ENCODE data around the gene FAM131C. TPM values are rescaled to one million over a fixed set of nuclear protein-coding genes. Genes with fewer than 3 reads are reported as not detected.
A peak's percentile ranks its signal among the peaks of the same experiment; 100 is the strongest.

The FAM131C gene
- total and polyA plus RNA-seq, 5 donors from 2014 or later: 0.26 TPM; not detected in 4

- no peak overlapping the region for H3K4me3 Mint-ChIP-seq
- no peaks in the 10 kb centered on the region for H3K9me3 Mint-ChIP-seq
- Histone ChIP-seq H3K4me3 (ENCODE audit: low read depth, low read length) (no peak overlapping the region), H3K36me3 (ENCODE audit: control insufficient read depth, insufficient read depth, low read length) (no peaks in the 10 kb centered on the region), H3K4me1 (ENCODE audit: control insufficient read depth, insufficient read depth, low read length, poor library complexity, severe bottlenecking) (no peaks in the 10 kb centered on the region), H3K27ac (ENCODE audit: insufficient read depth, low read length, poor library complexity, severe bottlenecking) (no peak overlapping the region), H3K9me3 (ENCODE audit: control insufficient read depth in 2 of 2, low read length in 2 of 2) (no peaks in the 10 kb centered on the region), H3K27me3 (ENCODE audit: control insufficient read depth, insufficient read depth, low read length) (no peaks in the 10 kb centered on the region)
- H3K4me1 Mint-ChIP-seq: no peaks in the 10 kb centered on the region
- ATAC-seq (ENCODE audit: low read depth in 2 of 2) (no peak), DNase-seq (no peak)
- no peak overlapping the region for H3K27ac Mint-ChIP-seq
- peaks cover 4% of the 10 kb centered on the region for H3K27me3 Mint-ChIP-seq
- H3K36me3 Mint-ChIP-seq: no peaks in the 10 kb centered on the region
These were observed 15.0 kb upstream of the FAM131C start for GRCh38 chr1:16088351-16088911.

GRCh38 chr1:16087733-16088132 is 14.3 kb upstream of the FAM131C start:
- H3K4me3 Mint-ChIP-seq: no peak overlapping the region
- Histone ChIP-seq H3K4me3 (ENCODE audit: low read depth, low read length) (no peak overlapping the region), H3K36me3 (ENCODE audit: control insufficient read depth, insufficient read depth, low read length) (no peaks in the 10 kb centered on the region), H3K4me1 (ENCODE audit: control insufficient read depth, insufficient read depth, low read length, poor library complexity, severe bottlenecking) (no peaks in the 10 kb centered on the region), H3K9me3 (ENCODE audit: control insufficient read depth in 2 of 2, low read length in 2 of 2) (no peaks in the 10 kb centered on the region), H3K27me3 (ENCODE audit: control insufficient read depth, insufficient read depth, low read length) (no peaks in the 10 kb centered on the region), H3K27ac (ENCODE audit: insufficient read depth, low read length, poor library complexity, severe bottlenecking) (no peak overlapping the region)
- DNase-seq (no peak), ATAC-seq (ENCODE audit: low read depth in 2 of 2) (no peak)
- no peak overlapping the region for H3K27ac Mint-ChIP-seq
- H3K36me3 Mint-ChIP-seq: no peaks in the 10 kb centered on the region
- H3K27me3 Mint-ChIP-seq: peaks cover 4% of the 10 kb centered on the region
- peaks cover 0 to 3% (median 0%) of the 10 kb centered on the region in 4 donors for H3K4me1 Mint-ChIP-seq
- H3K9me3 Mint-ChIP-seq: peaks cover 0 to 2% (median 0%) of the 10 kb centered on the region in 7 donors

GRCh38 chr1:16085522-16085921 is 12.1 kb upstream of the FAM131C start:
- H3K27me3 Mint-ChIP-seq: peaks cover 4% of the 10 kb centered on the region
- no peak overlapping the region for H3K27ac ChIP-seq (ENCODE audit: insufficient read depth, low read length, poor library complexity, severe bottlenecking)
- no peaks in the 10 kb centered on the region for H3K27me3 ChIP-seq (ENCODE audit: control insufficient read depth, insufficient read depth, low read length)
- DNase-seq (no peak), ATAC-seq (ENCODE audit: low read depth in 2 of 2) (no peak)
- no peak overlapping the region for H3K27ac Mint-ChIP-seq
- H3K4me1 ChIP-seq (ENCODE audit: control insufficient read depth, insufficient read depth, low read length, poor library complexity, severe bottlenecking): no peaks in the 10 kb centered on the region
- H3K4me1 Mint-ChIP-seq: peaks cover 0 to 4% (median 0%) of the 10 kb centered on the region in 4 donors
- no peaks in the 10 kb centered on the region for H3K36me3 Mint-ChIP-seq
- H3K36me3 ChIP-seq (ENCODE audit: control insufficient read depth, insufficient read depth, low read length): no peaks in the 10 kb centered on the region
- no peaks in the 10 kb centered on the region for H3K9me3 ChIP-seq (ENCODE audit: control insufficient read depth in 2 of 2, low read length in 2 of 2)
- no peak overlapping the region for H3K4me3 ChIP-seq (ENCODE audit: low read depth, low read length)
- no peak overlapping the region for H3K4me3 Mint-ChIP-seq
- H3K9me3 Mint-ChIP-seq: peaks cover 0 to 2% (median 0%) of the 10 kb centered on the region in 7 donors

GRCh38 chr1:16083486-16083885 is 10.0 kb upstream of the FAM131C start:
- Mint-ChIP-seq H3K9me3 (peaks cover 0 to 2% (median 0%) of the 10 kb centered on the region in 7 donors), H3K4me1 (peaks cover 0 to 12% (median 3%) of the 10 kb centered on the region in 4 donors), H3K36me3 (no peaks in the 10 kb centered on the region), H3K4me3 (no peak overlapping the region), H3K27ac (no peak overlapping the region), H3K27me3 (peaks cover 4% of the 10 kb centered on the region)
- no peaks in the 10 kb centered on the region for H3K36me3 ChIP-seq (ENCODE audit: control insufficient read depth, insufficient read depth, low read length)
- H3K9me3 ChIP-seq (ENCODE audit: control insufficient read depth in 2 of 2, low read length in 2 of 2): no peaks in the 10 kb centered on the region
- ATAC-seq (ENCODE audit: low read depth in 2 of 2): no peak
- no peak overlapping the region for H3K4me3 ChIP-seq (ENCODE audit: low read depth, low read length)
- no peak for DNase-seq
- H3K4me1 ChIP-seq (ENCODE audit: control insufficient read depth, insufficient read depth, low read length, poor library complexity, severe bottlenecking): no peaks in the 10 kb centered on the region
- H3K27me3 ChIP-seq (ENCODE audit: control insufficient read depth, insufficient read depth, low read length): no peaks in the 10 kb centered on the region
- H3K27ac ChIP-seq (ENCODE audit: insufficient read depth, low read length, poor library complexity, severe bottlenecking): no peak overlapping the region

- Histone ChIP-seq H3K4me1 (ENCODE audit: control insufficient read depth, insufficient read depth, low read length, poor library complexity, severe bottlenecking) (no peaks in the 10 kb centered on the region), H3K9me3 (ENCODE audit: control insufficient read depth in 2 of 2, low read length in 2 of 2) (no peaks in the 10 kb centered on the region), H3K27me3 (ENCODE audit: control insufficient read depth, insufficient read depth, low read length) (no peaks in the 10 kb centered on the region), H3K4me3 (ENCODE audit: low read depth, low read length) (no peak overlapping the region), H3K36me3 (ENCODE audit: control insufficient read depth, insufficient read depth, low read length) (no peaks in the 10 kb centered on the region), H3K27ac (ENCODE audit: insufficient read depth, low read length, poor library complexity, severe bottlenecking) (no peak overlapping the region)
- H3K27ac Mint-ChIP-seq: peak overlapping the region in 1 of 3 donors; percentile 47
- no peaks in the 10 kb centered on the region for H3K36me3 Mint-ChIP-seq
- DNase-seq (peak; percentile 22 to 62 (median 48)), ATAC-seq (ENCODE audit: low read depth in 2 of 2) (peak in 1 of 2 donors; percentile 31)
- peaks cover 0 to 2% (median 0%) of the 10 kb centered on the region in 7 donors for H3K9me3 Mint-ChIP-seq
- H3K27me3 Mint-ChIP-seq: peaks cover 4% of the 10 kb centered on the region
- no peak overlapping the region for H3K4me3 Mint-ChIP-seq
- H3K4me1 Mint-ChIP-seq: peaks cover 0 to 12% (median 4%) of the 10 kb centered on the region in 4 donors
These were observed 9.0 kb upstream of the FAM131C start for GRCh38 chr1:16082283-16083038.

GRCh38 chr1:16081636-16082035 is 8.2 kb upstream of the FAM131C start:
- Histone ChIP-seq H3K27ac (ENCODE audit: insufficient read depth, low read length, poor library complexity, severe bottlenecking) (no peak overlapping the region), H3K9me3 (ENCODE audit: control insufficient read depth in 2 of 2, low read length in 2 of 2) (no peaks in the 10 kb centered on the region), H3K36me3 (ENCODE audit: control insufficient read depth, insufficient read depth, low read length) (no peaks in the 10 kb centered on the region), H3K4me1 (ENCODE audit: control insufficient read depth, insufficient read depth, low read length, poor library complexity, severe bottlenecking) (no peaks in the 10 kb centered on the region), H3K27me3 (ENCODE audit: control insufficient read depth, insufficient read depth, low read length) (no peaks in the 10 kb centered on the region), H3K4me3 (ENCODE audit: low read depth, low read length) (no peak overlapping the region)
- Mint-ChIP-seq H3K4me3 (no peak overlapping the region), H3K4me1 (peaks cover 0 to 12% (median 5%) of the 10 kb centered on the region in 4 donors), H3K27ac (no peak overlapping the region), H3K27me3 (peaks cover 4% of the 10 kb centered on the region), H3K36me3 (no peaks in the 10 kb centered on the region), H3K9me3 (peaks cover 0 to 2% (median 0%) of the 10 kb centered on the region in 7 donors)
- ATAC-seq (ENCODE audit: low read depth in 2 of 2) (no peak), DNase-seq (no peak)

- Histone ChIP-seq H3K4me1 (ENCODE audit: control insufficient read depth, insufficient read depth, low read length, poor library complexity, severe bottlenecking) (no peaks in the 10 kb centered on the region), H3K36me3 (ENCODE audit: control insufficient read depth, insufficient read depth, low read length) (no peaks in the 10 kb centered on the region), H3K4me3 (ENCODE audit: low read depth, low read length) (no peak overlapping the region), H3K27me3 (ENCODE audit: control insufficient read depth, insufficient read depth, low read length) (no peaks in the 10 kb centered on the region), H3K9me3 (ENCODE audit: control insufficient read depth in 2 of 2, low read length in 2 of 2) (no peaks in the 10 kb centered on the region), H3K27ac (ENCODE audit: insufficient read depth, low read length, poor library complexity, severe bottlenecking) (no peak overlapping the region)
- Mint-ChIP-seq H3K27ac (no peak overlapping the region), H3K9me3 (peaks cover 0 to 2% (median 0%) of the 10 kb centered on the region in 7 donors), H3K4me1 (peaks cover 0 to 12% (median 5%) of the 10 kb centered on the region in 4 donors), H3K36me3 (no peaks in the 10 kb centered on the region), H3K4me3 (no peak overlapping the region), H3K27me3 (peaks cover 4% of the 10 kb centered on the region)
- no peak for DNase-seq
- ATAC-seq (ENCODE audit: low read depth in 2 of 2): no peak
These were observed 7.1 kb upstream of the FAM131C start for GRCh38 chr1:16080422-16081150.
